NCI-H1092 treated with DMSO at 0.1 percent for 48 hours (cell line): ENCODE data around the gene CUEDC1.

Experiments used
- DNase-seq: peaks from one replicate; lab custom pipeline; 2025; lab: John Stamatoyannopoulos, UW

Gene CUEDC1

DNA sequence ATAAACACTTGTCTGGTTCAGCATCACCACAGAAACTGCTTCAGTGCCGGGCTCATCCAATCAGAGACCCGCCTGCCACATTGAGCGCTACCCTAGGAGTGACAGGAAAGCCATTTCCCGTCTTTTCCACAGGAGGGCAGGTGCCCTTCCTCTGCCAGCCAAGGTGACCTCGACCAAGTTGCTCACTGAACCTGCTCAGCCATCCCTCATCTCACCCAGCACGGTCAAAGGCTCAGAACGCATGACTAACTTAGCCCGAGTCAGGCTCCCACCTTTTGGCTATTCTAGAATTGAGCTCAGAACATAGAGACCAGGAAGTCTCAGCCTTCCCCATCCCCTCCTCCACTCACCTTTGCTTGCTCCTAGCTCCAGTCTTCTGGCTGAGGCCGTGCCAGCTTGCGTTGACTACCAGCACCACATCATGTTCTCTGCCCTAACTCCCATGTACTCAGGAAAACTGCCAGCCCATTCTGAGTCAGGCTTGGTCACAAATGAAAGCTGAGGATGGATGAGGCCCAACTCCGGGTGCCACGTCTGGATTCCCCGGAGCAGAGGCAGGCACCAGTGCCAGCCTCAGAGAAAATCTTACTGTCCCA is 121.0 kb downstream of the CUEDC1 start:
- peak; percentile 37 for DNase-seq

- DNase-seq, result peak; percentile 79
Measured at GRCh38 chr17:57833179-57833939, 121.9 kb downstream of the CUEDC1 start.

DNA sequence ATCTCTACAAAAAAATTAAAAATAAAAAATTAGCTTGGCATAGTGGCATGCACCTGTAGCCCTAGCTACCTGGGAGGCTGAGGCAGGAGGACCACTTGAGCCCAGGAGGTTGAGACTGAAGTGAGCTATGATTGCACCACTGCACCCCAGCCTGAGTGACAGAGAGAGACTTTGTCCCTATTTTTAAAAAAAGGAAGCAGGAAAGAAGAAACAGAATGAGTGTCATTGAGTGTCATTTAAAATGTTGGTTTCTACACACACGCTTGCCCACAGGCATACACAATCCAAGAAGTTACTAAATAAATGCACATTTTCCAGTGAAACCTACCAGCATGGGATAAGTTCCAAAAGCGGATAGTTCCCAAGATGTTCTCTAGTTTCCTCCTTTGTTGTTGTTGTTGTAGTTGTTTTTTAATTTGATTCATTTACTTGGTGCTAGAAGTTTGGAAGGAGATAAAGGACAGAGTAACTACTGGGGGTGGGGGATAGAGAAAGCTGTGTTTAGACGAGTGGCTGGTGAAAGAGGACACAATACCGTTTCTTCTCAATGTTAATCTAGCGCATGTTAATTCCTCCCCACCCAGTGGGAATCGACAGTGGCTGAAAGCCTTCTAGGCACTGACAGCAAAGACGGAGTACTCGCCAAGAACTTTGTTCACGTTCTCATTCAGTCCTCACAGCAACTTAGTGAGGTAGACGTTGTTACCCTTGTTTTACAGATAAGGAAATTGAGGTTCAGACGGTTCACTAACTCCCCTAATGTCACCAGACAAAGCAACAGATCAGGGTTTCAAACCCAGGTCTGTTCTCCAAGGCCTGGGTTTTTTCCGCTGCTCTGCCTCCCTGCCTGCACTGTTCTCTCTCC is 122.7 kb downstream of the CUEDC1 start:
- no peak for DNase-seq

DNA sequence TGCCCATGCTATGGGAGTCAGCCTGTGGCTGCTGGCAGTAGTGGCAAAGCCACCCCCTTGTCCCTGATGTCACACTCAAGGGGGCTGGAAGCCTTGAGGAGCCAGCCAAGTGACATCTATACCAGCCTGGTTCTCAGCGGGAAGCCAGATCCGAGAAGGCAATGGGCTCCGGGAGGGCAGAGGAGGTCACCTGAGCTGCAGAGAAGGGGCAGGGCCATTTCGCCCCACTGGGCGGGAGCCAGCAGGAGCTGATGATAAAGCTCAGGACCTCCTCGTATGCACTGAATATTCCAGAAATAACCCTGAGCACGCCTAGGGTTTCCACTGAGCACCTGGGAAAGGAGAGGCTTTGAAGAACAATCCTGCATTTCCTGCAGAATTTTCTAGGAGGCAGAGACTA is 124.3 kb downstream of the CUEDC1 start:
- DNase-seq, result no peak

DNA sequence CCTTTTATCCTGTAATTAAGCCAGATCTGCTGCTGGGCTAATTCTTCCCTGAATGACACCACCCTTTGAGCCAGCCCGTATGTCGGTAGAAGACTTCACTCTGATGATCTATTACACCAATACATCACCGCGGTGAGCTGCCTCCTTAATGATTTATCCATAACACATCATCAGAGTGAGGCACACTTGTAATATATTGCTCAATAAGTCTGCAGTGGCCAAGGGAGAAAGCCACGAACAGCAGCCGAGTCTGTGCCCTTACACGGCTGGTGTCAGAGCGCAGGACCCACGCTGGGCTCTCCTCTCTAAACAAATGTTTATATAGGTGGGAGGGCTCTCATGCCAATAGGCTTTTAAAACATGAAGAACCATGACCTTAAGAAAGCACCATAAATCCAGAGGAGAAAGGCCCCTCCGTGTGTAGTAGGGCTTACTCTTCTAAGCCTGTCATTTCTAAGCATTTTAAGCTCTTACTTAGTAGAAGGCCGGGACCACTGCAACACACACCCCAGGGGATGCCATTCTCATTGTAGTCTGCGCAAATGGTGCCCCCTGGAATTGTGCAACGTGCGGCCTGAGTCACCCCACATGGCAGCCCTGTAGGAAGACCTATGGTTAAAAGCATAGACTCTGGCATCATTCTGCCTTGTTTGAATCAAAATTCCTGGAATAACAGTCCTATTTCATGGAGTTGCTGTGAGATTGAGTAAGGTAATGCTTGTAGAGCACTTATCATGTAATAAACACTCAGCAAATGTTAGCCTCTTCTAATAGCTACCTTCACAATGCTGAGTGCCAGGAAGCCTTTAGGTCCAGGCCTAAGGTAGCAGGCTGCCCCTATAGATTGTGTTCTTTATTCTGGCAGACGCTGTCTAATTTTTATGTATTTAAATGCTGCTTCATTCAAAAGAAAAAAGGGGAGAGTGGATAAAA is 131.5 kb downstream of the CUEDC1 start:
- DNase-seq, result peak; percentile 70

DNA sequence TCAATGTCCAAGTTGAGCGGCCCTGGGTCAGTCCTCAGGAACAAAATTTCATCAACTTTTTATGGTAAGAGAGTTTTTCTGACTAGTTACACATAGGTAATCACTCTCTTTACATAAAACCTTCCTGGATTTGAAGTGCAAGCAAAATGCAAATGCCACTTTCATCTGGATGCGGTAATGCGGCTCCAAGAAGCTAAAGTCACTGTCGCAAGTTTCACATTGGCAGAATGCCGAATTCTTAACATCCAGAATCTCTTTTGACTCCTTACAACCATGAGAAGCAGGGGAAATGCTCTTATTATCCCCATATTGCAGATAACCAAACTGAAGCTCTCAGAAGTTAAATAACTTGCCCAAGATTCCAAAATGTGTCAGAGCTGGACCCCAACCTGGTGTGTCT is 135.3 kb downstream of the CUEDC1 start:
- DNase-seq, result no peak

- DNase-seq, result no peak
Measured at GRCh38 chr17:57819285-57819684, 135.9 kb downstream of the CUEDC1 start.

GRCh38 chr17:57818066-57818465 is 137.1 kb downstream of the CUEDC1 start:
- no peak for DNase-seq

GRCh38 chr17:57817299-57817698 is 137.9 kb downstream of the CUEDC1 start:
- no peak for DNase-seq

- DNase-seq, result no peak
Measured at GRCh38 chr17:57814421-57814820, 140.8 kb downstream of the CUEDC1 start.

DNA sequence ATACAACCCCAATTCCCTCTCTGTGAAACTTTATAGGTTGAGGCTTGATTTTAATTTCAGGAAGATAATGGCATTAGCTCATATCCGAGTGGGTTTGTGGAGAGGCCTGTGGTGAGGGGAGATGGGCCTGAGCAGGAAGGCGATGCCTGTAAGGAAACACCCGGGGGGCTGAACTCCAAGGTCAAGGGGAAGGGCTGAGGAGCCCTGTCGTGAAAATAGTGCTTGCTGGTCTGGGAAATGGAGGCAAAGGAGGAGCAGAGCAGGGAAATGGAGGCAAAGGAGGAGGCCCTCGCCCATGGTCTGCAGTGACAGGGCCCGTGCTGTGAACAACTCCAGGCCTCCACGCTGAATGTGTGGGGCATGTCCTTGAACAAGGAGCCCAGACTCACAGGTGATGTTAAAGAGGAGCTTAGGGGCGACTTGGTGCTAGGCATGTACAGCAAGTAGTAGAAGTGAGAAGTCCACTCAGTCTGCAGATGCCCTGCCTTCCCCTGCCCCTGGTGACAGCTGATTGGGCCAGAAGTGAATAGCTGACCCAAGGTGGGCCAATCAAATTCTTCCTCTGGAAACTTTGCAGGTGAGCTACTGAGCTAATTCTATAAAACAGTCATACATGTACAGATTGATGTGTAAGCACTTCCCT is 143.5 kb downstream of the CUEDC1 start:
- DNase-seq, result no peak
